ENCODE results near the gene PKD1.
"Not testable (repeated sequence)": the region's sequence is repeated elsewhere in the genome, so short reads cannot be mapped to it uniquely, and the experiment has no call there.

- not testable (repeated sequence) for TF ChIP-seq POLR2A, CTCF (IDR thresholded peaks at IDR 0.05)
These were observed 10.8 kb downstream of the PKD1 start for GRCh38 chr16:2124694-2125444.
